Activated CD4-positive, alpha-beta T cell treated with anti-CD3 and anti-CD28 coated beads, Interleukin-2, amount 50 U/mL, for 16 hours (primary cell): ENCODE results near the gene QSOX2.

Experiments used
- DNase-seq: peaks from one replicate; pipeline ENCODE4 v3.0.0-alpha.2; 2020

The QSOX2 gene, protein sequence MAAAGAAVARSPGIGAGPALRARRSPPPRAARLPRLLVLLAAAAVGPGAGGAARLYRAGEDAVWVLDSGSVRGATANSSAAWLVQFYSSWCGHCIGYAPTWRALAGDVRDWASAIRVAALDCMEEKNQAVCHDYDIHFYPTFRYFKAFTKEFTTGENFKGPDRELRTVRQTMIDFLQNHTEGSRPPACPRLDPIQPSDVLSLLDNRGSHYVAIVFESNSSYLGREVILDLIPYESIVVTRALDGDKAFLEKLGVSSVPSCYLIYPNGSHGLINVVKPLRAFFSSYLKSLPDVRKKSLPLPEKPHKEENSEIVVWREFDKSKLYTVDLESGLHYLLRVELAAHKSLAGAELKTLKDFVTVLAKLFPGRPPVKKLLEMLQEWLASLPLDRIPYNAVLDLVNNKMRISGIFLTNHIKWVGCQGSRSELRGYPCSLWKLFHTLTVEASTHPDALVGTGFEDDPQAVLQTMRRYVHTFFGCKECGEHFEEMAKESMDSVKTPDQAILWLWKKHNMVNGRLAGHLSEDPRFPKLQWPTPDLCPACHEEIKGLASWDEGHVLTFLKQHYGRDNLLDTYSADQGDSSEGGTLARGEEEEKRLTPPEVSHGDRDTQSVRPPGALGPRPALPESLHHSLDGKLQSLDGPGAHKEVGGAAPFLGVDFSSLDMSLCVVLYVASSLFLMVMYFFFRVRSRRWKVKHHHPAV

DNA sequence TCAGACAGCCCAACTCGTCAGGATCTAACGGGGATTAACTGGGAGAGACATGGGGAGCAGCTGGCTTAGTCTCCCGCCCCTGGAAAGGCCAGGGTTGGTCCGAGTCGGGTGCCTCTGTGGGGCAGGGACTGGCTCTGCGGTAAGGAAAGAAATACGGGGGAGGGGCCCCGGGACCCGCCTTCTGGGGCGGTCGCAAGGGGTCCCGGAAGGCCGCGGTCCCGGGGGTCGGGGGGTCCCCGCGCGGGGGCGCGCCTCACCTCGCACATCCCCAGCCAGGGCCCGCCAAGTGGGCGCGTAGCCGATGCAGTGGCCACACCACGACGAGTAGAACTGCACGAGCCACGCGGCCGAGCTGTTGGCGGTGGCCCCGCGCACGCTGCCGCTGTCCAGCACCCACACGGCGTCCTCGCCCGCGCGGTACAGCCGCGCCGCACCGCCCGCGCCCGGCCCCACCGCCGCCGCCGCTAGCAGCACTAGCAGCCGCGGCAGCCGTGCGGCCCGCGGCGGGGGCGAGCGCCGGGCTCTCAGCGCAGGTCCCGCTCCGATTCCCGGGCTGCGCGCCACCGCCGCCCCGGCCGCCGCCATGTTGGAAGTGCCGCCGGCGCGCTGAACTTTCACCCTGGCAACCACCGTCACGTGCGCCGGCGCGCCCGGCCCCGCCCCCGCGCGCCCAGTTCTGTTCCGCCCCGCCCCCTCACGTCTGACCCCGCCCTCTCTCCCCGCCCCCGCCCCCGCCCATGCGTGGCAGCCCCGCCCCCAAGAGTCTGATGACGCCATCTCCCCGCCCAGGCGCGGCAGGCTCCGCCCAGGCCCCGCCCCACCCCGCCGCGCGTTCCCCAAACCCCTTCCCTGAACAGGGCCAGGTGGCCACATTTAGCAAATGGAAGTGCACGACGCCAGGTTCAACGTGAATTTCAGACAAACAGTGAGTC is at the start of gene QSOX2:
Gene QSOX2 (minus strand): TSS at position 594 of the 932 bp plus-strand sequence. CDS start 9 bp downstream, at position 585.
- DNase-seq, result peak; percentile 86

DNA sequence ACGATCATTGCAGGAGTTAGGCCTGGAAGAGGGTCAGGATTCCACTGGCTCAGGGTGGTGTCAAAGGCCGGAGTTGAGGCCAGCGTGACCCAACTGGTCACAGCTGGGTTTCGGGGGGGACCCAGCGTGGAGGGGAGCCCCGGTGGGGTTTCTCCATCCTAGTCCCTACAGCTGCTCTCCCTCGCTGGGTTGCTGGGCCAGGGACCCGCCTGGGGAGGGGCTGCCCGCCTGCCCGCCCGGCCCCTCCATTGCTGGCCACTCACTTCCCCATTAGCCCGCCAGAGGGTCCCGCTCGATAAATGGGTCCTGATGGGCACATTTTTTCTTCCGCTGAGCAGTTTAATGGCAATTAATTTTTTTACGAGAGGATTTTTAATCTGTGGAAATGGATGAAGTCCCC is 49.4 kb upstream of the QSOX2 start:
- no peak for DNase-seq

DNA sequence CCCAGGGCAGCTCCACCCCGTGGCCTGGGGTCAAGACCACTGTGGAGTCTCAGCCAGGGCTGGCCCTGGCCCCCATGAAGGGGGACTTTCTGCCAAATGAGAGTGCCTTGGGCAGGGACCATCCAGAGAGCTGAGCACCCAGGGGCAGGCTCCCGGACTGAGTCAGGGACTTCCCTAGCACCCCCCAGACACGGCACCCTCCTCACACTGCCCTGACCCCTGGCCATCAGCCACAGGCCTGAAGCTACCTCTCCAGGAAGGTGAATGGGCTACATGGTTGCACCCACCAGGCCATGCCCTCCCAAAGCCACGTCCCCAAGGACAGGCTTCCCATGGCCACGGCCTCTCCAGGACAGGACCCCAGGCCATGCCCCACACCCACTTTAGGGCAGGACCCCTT is 48.8 kb upstream of the QSOX2 start:
- DNase-seq, result no peak

DNA sequence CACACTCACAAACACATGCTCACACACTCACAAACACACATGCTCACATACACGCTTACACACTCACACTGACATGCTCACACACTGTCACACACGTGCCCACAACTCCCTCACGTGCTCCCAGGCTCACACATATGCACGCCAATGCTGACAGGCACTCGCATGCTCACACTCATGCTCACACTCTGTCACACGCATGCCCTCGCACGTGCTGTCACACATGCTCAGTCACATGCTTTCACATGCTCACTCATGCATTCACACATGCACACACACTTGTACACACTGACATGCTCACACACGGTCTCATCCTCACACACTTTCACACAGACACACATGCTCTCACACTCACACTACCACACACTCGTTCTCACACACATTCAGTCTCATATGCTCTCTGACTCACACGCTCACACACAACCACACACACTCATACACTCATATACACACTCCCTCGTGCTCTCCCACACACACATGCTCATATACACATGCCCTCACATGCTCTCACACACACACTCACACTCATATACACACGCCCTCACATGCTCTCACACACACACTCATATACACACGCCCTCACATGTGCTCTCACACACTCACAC is 48.0 kb upstream of the QSOX2 start:
- DNase-seq, result no peak

DNA sequence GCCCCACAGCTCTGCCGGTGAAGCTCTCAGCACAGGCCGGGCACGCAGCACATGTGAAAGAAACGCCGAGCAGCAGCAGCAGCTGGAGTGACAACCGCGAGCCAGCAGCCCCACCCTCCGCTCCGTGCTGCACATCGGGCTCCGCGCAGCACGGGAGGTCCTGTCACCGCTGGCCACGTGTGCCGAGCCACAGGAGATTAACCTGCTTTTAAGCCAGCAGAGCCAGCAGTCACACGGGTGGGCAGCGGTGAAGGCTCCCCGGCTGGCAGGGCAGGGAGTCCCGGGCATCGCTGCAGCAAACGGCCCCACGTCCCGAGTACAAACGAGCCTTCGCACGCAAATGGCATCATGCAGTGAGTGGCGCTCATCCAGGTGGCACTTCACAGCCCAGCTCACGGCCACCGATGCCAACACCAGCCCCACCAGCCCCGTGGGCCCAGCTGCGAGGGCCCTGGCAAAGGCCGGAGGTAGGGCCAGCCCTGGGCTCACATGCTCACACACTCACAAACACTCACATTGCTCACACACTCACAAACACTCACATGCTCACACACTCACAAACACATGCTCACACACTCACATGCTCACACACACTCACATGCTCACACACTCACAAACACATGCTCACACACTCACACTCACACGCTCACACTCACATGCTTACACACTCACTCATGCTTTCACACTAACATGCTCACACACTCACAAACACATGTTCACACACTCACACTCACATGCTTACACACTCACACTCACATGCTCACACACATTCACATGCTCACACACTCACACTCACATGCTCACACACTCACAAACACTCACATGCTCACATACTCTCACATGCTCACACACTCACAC is 47.2 kb upstream of the QSOX2 start:
- no peak for DNase-seq

DNA sequence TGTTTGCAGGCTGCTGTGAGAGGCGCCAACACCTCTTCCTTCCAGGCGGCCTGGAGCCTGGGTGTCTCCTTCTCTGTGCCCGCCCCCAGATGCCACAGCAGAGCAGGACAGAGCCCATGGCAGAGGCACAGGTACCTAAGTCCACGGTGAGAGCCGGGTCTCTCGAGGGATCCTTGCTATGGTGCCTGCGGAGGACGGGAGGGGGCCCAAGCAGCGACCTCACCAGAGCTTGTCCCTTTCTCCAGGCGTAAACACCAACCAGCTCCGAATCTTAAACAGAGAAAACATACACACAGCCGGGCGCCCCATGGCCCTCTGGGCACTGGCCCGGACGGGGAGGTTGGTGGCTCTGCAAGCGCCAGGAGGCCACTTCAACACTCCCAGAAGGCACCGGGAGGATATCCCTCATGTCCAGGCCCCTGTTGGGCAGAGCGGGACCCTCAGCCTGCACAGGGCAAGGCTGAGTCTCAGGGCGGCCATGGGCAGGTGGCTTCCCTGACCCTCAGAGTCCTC is 46.5 kb upstream of the QSOX2 start:
- no peak for DNase-seq

DNA sequence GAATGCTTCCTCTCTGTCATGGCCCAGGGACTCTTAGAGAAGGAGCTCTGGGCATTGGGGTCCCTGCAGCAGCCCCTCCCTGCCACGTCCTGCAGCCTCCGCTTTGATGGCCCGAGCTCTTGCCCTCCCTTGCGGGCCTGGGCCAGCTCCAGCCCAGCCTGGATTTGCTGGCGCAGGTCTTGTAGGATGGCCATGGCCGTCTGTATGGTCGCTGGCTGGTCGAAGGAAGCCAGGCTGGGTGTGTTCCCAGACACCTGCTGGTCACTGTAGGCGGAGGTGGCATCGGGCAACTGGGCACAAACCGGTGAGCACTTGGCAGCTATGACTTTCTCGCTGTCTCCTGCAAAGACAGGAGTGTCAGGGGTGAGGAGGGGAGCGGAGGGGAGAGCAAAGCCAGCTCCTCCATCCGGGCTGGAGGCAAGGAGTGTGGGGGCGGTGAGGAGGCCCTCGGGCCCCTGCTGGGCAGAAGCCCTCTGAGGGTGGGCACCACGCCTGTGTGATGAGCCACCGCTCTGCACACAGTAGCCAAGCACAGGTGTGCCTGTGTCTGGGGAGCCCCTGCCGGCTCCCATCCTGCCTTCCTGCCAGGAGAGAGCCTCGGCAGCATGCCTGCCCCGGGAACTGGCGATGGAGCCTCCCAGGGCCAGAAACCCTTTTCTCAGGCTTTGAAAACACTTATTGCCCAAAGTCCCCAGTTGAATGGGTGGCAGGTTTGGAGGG is 45.9 kb upstream of the QSOX2 start:
- no peak for DNase-seq

DNA sequence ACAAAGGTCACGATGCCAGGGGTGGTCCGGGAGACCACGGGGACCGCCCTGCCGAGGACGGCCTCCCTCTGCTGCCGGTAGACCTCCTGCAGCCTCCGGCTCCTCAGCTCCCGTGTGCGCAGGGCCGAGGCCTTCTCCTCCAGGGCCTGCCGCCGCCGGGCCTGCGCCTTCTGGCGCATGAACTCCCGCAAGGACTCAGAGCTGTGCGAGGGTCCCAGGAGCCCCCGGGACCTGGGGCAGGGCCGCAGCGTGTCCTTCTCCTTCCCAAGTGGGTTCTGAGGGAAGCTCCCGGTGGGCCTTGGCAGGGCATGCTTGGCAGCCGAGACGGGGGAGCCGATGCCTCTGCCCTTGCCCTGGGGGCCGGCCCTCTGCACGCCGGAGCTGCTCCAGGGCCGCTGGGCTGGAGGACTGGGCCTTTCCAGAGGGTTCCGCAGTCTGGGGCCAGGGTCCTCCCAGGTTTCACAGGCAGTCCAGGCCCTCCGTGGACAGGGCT is 44.9 kb upstream of the QSOX2 start:
- DNase-seq, result no peak

DNA sequence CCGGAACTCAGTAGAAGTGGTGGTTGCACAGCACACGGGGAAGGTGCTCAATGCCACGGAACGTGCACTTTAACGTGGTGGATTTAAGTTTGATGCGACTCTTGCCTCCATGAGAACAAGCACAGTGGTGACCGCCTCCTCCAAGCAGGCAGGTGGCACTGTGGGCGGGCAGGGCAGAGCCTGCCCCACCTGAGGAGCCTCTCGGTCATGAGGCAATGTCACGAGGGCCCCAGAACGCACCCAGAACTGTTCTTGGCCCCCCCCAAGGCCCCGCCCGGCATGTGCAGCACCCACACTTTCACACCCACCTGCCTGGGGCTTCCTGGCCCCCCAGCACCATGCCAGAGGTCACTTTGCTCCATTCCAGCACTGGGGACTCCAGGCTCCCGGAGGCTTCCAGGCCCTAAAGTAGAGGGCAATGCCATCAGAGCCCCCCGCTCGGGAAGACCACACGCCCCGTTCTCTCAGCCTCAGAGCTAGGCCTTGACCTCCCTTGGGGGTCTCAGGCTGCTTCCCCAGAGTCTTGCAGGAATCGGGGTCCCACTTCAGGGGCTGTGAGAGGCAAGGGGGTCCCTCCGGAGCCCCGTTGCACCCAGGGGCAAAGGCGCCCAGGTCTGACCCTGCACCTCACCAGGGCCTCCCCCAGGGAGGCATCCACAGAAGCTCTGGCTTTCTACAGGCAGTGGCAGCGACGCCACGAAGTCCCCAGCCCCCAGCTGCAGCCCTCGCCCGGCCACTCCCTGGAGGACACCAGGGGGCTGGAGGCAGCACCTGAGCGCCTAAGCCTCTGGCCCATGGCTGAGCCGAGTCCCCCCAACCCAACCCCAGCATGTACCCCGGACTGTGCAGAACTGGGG is 44.3 kb upstream of the QSOX2 start:
- DNase-seq, result no peak

DNA sequence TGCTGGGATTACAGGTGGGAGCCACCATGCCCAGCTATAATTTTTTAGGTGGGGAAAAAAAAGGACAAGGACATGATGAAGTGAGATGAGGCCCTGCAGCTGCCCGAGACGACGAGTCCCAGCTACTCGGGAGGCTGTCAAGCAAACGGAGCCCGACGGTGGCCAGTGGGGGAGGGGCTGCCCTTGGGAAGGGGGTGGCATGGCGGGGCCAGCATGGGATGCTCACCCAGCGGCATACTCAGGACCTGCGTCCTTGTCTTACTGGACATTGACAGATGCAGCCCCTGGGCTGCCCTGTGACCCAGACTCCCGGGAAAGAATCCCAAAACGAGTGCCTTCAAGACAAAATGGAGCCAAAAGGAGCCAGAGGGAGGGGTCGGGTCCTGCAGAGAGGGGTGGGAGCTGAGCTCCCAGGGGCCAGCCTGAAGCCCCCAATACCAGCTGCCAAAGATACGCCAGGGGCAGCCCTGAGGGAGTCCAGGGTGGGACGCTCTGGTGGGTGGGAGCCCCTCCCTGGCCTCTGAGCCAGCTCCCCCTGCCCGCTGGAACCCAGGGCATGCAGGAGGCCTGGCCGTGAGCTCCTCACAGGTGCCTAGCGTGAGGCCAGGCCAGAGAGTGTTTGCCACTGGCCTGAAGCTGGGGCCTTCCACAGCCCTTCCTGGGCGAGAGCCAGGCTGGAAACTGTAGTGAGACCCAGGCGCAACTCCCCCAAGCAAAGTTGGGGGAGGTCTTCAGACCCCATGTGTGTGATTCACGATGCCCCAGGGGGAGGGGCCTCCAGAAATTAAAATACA is 42.5 kb upstream of the QSOX2 start:
- no peak for DNase-seq

DNA sequence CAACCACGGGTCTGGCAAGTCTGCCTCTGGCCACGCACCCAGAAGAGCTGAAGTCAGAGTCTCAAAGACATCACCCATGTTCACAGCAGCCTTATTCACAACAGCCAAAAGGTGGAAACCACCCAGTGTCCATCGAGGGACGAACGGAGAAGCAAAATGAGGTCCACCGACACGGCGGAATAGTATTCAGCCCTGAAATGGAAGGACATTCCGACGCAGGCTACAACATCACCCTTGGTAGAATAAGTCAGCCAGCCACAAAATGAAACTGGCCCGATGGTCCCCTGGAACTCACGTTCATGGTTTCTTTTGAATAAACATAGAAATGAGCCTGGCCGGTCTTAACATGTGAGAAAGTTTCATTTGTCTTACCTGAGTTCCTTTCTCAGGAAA is 41.4 kb upstream of the QSOX2 start:
- DNase-seq, result no peak

DNA sequence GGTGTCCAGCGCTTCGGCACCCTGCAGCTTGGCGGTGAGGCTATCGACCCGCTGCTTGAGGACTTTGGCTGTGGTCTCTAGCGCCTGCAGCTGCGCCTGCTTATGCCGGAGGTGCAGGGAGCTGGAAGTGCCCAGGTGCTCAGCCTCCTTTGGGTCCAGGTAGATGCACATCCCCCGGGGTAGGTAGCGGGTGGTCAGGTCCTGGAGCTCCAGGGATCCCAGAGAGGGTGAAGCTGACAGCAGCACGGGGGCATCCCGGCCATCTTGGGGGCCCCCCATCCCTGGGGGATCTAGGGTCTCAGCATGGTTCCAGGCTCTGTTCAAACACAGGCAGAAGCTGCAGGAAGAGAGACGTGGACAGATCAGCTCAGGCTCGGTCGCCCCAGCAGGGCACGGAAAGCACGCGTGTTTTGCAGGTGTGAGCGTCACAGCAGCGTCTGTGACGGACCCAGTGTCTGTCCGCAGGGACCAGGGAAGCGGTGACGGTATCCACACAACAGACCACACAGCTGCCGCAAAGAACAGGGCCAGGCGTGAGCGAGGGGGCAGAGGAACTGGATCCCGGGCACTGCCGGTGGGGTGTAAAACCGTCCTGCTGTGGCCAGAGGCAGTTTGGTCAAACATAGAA is 40.9 kb upstream of the QSOX2 start:
- no peak for DNase-seq

DNA sequence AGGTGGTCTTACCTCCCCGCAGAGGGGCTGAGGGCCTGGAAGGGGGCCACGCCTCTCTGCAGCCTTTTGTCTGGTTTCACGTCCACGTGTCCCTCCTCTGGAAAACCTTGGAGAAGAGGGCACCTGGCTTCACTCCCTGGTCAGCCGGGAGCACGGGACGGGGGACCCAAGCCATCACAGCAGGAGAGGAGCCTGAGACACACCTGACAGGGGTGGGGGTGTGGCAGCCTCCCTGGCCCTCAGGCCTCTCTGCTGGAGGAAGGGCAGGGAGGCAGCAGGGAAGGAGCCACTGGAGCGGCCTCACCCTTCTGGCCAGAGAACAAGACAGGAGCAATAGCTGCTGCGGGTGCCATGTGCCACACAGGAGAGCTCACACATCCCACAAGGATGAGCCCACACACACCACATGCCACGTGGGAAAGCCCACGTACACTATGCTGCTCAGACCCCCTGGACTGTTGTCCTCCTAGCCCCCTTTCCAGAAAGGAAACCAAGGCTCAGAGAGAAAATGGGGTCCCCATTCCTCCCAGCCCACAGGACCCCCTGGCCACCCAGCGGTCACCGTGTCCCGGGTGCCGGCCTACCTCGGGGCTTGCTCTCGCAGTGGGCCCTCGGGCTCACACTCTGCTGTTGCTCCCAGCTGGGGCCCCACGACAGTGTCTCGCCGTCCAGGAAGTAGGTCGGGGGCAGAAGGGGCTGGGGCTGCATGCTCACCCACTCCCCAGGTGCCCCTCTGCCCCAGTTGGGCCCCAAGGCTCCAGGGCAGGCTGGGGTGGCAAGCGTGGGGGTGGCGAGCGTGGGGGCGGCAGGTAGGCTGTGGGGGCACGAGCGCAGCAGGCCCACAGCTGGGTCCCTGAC is 40.1 kb upstream of the QSOX2 start:
- no peak for DNase-seq

DNA sequence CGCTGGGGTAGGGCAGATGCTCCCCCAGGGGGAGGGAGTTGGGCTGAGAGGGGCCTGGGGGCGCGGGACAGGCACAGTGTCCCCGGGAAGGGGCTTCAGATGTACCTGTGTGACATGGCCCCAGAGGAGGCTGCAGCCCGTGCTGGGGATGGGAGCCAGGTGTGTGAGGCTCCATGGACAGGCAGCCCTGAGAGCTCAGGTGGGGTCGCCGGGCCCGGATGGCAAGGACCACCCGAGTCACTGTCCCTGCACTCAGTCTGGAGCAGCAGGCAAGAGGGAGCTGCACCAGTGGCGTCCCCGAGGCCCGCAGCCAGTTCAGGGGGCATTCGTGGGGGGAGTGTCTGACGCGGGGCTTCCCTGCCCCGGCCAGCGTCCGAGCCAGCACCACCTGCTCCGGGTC is 39.3 kb upstream of the QSOX2 start:
- no peak for DNase-seq

DNA sequence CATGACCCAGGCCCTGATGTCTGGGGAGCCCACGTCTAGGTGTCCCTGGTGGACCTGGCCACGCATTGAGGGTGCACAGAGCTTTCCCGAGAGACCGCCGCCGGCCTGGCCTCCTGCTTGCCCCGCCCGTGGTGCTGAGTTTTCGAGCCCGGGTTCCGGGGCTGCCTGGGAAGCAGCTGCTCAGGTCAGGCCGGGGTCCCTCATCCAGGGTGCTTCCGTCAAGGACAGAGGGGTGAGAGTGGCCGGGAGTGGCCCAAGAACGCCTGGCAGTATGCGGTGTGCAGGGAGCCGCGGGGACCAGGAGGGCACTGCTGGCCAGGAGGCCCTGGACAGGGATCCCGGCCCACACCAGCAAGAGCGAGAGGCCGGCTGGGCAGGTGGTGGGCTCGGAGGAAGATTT is 38.7 kb upstream of the QSOX2 start:
- no peak for DNase-seq

DNA sequence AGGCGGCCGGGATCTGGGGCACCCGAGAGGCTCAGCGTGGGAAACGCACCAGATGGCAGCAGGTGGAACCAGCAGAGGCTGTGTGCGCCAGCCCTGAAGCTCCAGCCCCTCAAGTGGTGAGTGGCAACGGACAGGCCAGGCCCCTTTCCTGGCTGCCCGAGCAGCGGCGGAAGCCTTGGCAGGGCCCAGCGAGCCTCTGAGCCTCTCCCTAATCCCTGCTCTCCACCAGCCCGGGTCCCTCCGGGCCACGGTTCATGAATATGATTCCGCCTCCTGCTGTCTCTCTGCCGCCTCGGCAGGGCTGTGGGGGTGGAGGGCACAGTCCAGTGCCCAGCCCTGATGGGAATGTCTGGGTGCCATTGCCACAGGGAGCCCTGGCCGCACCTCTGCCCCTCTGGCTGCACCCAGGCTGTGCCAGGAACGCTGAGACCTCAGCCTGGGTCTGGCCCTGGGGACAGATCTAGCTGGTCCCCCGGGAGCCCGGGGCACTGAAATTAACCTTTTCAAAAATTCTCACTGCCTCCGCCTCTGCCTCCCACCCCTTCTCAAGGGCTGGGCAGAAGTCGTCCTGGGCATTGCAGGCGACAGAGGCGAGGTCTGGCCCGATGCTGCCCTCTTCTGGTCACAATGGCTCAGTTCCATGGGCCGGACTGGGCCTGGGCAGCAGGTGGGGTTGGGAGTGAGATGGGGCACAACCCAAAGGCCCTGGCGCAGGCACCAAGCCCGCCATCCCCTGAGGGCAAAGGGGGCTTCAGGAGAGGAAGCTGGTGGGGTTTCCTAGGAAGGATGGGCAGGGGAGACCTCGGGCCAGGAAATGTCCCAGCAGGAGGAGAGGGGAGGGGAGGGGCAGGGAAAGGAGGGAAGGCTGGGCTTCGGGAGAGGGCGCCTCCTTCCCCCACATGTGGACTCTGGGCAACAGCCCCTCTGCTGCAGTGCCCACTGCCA is 38.0 kb upstream of the QSOX2 start:
- peak; percentile 71 for DNase-seq
